Measurements from ENCODE around the gene DEGS2.

DEGS2 gene

DNA sequence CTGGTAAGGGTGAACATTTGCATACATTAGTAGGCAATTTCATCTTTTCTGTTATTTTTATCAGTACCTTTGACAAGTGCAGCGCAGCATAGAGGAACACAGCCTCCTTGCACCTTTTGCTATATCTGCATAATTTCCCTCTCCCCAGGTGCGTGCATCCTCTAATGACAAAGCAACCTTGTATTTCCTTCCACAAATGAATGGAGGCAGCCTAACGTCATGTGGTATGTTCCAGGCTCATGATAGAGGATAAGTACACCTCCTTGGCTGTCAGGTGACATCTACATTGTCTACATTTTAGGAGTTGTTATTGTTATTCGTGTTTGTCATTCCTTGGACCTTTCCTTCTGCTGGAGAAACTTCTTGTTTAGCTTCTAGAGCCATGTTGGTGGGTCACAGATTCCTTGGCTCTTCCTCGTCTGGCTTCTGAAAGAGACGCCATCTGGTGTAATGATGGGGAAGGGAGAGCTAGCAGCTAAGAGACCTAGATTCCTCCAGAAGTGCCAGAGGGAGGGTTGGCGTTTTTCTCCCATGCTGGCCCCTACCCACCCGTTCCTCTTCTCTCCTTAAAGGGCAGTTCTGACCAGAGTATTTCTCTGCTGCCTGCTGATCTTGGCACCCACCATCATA lies 57.2 kb downstream of the DEGS2 start:
- DNase-seq (ENCODE audit: insufficient read length, low spot score), result no peak
- no peak for FAIRE-seq

DNA sequence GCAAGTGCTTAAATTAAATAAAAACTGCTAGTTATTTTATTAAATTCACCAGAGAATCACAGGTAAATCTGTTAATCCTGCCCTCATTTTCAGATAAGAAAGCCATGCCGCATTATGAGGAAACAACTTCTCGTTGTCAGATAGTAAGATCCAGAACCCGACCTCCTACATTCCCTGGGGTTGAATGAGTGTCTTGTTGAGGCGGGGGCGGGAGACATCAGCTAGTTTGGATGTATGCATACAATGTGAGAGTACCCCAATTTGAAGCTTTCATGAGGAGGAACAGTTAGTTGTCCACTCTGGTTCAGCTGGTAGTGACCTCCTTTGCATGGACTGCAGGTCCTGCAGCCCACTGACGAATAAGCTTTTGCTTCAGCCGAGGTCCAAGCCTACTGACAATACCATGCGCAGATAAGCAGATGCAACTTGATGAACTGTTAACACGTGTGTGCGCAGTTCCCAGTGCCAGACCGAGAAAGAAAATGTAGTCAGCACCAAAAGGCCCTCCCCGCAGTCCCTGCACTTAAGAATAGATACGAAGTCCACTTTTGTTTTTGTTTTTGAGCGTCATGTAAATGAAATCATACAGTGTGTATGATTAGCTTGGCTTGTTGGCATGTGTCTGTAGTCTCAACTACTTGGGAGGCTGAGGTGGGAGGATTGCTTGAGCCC lies 59.3 kb downstream of the DEGS2 start:
- FAIRE-seq (no peak), DNase-seq (ENCODE audit: insufficient read length, low spot score) (no peak)

DNA sequence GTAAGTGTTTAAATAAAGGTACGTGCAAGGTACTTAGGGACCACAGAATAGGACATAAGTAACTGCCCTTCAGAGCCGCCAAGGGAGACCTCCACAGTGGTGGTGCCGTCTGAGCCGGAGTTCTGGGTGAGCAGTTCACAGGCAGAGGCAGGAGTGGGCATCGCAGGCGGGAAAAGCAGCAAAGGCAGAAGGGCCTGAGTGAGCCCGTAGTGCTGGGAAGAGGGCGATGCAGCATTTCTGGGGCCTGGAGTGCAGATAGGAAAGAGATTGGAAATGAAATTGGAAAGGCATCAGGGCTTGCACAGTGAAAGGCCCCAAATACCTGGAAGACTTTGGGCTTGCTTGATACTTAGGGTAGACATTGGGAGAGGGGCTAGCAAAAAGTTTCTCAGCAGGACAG lies 61.3 kb downstream of the DEGS2 start:
- DNase-seq (ENCODE audit: insufficient read length, low spot score) (no peak), FAIRE-seq (no peak)

DNA sequence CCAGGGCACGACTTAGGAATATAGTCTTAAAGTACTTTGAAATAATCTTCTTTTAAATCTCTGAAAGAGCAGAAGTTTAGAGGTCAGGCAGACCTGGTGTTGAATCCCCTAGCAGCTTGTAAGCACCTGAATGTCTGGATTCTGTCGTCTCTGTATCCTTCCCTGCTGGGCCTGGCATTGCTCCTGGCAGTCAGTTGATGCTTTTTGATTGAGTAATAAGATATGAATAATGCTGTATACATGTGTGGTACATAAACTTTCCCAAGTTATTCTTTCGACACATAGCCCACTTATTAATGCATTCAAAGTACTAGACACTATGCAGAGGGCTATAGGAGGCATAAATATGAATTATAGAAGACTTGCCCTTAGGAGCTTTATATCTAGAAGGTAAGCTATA lies 62.8 kb downstream of the DEGS2 start:
- no peak for DNase-seq (ENCODE audit: insufficient read length, low spot score)
- no peak for FAIRE-seq

Measured in HTR-8/SVneo (cell line).